Measurements from ENCODE around the gene ING3. TPM values are rescaled to one million over a fixed set of nuclear protein-coding genes. Genes with fewer than 3 reads are reported as not detected.

ING3 gene
- total and polyA plus RNA-seq, 9 of the 15 experiments (the other 6 are each of a cell fraction or from before 2014, with no cell fraction given): 22.8 to 233 (median 50.4) TPM

- no peak; the same call in 1 of the 2 replicates for TF ChIP-seq REST (IDR thresholded peaks at IDR 0.05; ENCODE audit: borderline replicate concordance)
- TF ChIP-seq REST (CRISPR knock-in tag; IDR thresholded peaks at IDR 0.05; ENCODE audit: low read depth): no peak
- peak; percentile 95 for TF ChIP-seq ZNF589 (CRISPR knock-in tag; IDR thresholded peaks at IDR 0.05; ENCODE audit: low read depth)
- TF ChIP-seq RBFOX2 (IDR thresholded peaks at IDR 0.05; ENCODE audit: low read depth, low read length): peak; percentile 97
- TF ChIP-seq ELF2 (CRISPR knock-in tag; IDR thresholded peaks at IDR 0.05): no peak
- TF ChIP-seq TSC22D4 (tag; IDR thresholded peaks at IDR 0.05): no peak
- no peak for TF ChIP-seq ZNF140 (CRISPR knock-in tag; IDR thresholded peaks at IDR 0.05)
- no peak for TF ChIP-seq TRIM28 (IDR thresholded peaks at IDR 0.05)
- no peak for TF ChIP-seq SRSF9 (IDR thresholded peaks at IDR 0.05; ENCODE audit: borderline replicate concordance, low read depth, low read length)
- no peak for TF ChIP-seq ZNF121 (CRISPR knock-in tag; conservative IDR thresholded peaks at IDR 0.05)
- peak; percentile 79 for TF ChIP-seq TAF9B (IDR thresholded peaks at IDR 0.05; ENCODE audit: partially characterized antibody)
- TF ChIP-seq MCM3 (IDR thresholded peaks at IDR 0.05): no peak
- peak; percentile 97 for TF ChIP-seq FOXM1 (IDR thresholded peaks at IDR 0.05; ENCODE audit: low read depth)
- peak; percentile 64 for TF ChIP-seq FOXM1 (CRISPR knock-in tag; IDR thresholded peaks at IDR 0.05; ENCODE audit: low read depth)
- no peak for TF ChIP-seq KAT8 (IDR thresholded peaks at IDR 0.05; ENCODE audit: low read depth)
- no peak for TF ChIP-seq ZNF277 (CRISPR knock-in tag; IDR thresholded peaks at IDR 0.05; ENCODE audit: borderline replicate concordance)
- TF ChIP-seq SNIP1 (IDR thresholded peaks at IDR 0.05; ENCODE audit: low read depth): no peak
- TF ChIP-seq RB1 (IDR thresholded peaks at IDR 0.05; ENCODE audit: low read depth): peak; percentile 41; the same call in 1 of the 2 replicates
- no peak for TF ChIP-seq SIN3B (IDR thresholded peaks at IDR 0.05; ENCODE audit: low read depth)
- TF ChIP-seq MITF (IDR thresholded peaks at IDR 0.05): peak; percentile 10; the same call in 1 of the 2 replicates
Measured at GRCh38 chr7:120950539-120951308, at the start of gene ING3 (continued).
